ENCODE data around the gene C20orf202.

- TF ChIP-seq POLR2A (IDR thresholded peaks at IDR 0.05; ENCODE audit: low read length) (no peak), GATA1 (IDR thresholded peaks at IDR 0.05; ENCODE audit: low read depth, low read length) (no peak)
These were observed 4.5 kb upstream of the C20orf202 start for GRCh38 chr20:1198751-1199150.
